CD4-positive, alpha-beta T cell treated with Interleukin-15 for 4 hours (primary cell): ENCODE results near the gene MGMT.

Experiments used
- DNase-seq: peaks from one replicate; pipeline ENCODE4 v3.0.0-alpha.2; 2020; ENCODE audit warnings: low spot score

The MGMT gene

DNA sequence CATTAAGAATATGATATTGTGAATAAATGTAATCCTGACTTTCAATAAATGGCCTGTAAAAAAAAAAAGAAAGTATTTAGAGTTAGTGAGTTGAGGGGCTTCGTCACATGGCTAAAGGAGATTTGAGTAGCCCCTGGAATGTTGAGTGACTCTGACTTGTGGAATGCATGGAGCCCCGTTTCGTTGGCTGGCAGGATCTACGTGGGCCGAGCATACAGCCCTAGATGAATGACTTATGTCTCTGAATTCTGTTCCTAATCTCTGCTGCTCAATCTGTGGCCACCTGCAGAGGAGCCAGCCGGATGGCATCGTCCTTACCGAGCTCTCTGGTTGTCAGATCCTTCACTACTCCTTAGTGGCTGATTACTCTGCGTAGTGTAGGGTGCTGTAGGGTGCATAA lies 155.7 kb downstream of the MGMT start:
- no peak for DNase-seq

DNA sequence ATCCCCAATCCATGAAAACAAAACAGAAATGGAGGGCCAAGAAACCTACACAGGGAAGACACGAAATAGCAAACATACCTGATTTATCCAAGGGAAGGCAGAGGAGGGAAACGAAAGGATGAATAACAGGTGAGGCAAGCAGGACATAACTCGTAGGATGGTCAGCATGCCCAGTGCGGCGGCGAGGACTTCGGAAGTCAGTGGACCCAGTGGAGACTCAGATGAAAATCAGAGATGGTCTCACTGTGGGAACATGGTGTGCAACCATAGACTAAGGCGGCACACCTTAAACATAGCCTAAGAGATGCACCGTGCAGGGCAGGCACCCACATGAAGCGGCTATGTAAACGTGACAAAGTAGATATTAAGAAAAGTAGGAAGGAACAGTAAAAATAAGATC lies 157.5 kb downstream of the MGMT start:
- no peak for DNase-seq

DNA sequence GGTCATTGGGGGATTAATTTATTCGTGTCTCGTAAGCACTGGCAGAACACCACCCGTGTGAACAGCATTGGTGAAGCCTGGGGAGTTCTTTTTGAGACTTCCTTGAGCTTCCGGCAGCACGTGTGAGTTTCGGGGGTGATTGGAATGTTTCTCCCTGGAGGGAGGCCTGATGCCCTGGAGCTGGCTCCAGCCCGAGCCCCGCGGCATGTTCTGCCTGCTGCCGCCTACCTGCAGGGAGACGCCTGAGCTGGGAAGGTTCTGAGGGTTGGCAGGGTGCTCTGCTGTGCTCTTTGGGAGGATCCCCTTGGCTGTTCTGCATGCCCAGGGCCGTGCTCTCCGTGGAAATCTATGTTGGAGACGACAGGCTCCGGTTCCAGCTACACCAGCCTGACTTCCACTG lies 159.3 kb downstream of the MGMT start:
- no peak for DNase-seq

DNA sequence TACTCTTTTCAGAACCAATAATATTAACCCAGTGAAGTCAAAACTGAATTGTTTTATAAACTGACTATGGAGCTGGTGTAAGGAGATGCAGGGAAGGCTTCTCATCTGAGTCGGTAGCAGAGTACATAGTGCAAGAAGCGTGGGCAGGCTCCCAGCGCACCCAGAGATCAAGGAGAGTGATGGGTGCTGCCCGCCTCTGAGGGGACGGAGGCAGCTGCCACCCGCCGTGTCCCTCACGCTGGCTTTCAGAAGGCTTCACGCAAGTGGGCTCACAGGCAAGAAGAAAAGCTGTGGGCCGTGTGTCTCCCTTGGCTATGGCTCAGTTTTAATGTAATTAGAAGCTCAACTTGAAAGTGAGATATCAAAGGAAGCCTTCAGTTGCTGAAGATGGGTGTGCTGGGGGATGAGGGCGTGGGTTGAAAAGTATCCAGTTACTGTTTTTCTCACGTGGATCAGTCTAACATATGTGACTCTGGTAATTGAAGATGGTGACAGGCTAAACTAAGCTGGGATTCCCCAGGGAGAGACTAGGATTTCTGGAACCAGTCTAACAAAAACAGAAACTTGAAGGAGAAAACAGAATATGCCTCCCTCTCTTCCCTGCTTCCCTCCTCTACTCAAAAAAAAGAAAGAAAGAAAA lies 159.9 kb downstream of the MGMT start:
- no peak for DNase-seq

DNA sequence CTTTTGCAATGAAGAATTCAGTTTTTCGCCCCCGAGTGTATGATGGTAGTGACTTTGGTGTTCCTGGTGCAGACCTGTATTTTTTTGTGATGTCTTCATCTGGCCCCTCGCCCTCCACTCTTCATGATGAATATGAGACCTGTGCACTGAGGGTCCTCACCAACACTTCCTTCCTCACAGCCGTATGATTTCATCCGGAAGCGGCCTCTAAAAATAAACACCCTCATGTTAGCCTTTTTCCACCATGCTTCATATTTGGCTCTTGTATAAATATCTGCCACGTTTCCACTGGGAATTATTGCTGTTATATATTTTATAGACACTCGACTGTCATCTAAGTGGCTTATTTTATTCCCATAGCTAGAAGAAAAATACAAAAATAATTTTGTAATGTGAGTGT lies 160.4 kb downstream of the MGMT start:
- no peak for DNase-seq

DNA sequence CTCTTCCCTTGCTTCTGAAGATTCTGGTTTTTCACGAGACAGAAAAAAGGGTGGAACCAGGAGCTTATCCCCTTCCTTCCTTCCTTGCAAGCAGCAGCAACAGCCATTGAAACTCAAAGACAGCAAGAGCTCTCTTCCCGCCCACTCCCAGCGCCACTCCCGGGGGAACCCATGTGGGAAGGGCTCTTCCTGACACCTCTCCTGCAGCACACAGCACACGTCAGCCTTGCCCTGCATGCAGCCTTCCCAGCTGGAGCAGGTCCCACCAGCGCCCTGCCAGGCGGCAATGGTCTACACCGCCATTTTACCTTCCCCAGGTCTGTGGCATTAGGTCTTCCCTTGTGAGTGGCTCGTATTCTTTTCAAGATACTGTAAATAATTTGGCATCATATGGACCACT lies 161.8 kb downstream of the MGMT start:
- DNase-seq = no peak

DNA sequence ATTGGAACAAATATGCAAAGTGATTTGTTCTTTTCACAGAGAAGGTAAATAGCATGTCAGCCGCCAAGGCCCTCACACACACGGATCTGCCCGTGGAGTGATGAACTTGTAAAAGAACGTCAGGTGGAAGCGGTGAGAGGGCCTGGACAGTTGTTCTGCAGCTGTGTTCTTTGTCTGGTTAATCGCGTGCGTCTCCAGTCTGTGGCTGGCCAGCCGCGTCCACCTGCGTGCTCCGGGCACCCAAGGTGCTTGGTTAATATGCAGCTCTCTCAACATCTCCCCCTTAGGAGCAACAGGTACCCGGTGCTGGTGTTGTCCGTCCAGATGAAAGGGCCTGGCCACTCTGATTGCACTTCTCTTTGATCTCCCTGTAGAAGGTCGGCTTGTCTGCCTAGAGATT lies 162.9 kb downstream of the MGMT start:
- no peak for DNase-seq

DNA sequence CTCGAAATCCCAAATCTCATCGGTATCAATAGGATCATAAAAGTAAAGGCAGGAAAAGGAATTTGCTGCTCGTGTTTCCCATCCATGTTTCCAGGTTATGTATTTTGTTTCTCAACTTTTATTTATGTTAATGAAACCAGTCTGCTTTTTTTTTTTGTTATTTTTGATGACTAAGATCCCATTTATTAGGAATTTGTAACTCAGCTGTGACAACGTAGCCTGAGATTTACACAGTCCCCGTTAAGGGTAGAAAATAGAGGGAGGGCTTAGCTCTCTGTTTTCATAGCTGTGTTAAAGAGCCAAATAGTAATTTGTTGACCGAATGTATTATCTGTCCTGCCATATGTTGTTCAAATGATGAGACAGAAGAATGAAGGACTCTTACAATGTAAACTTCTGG lies 164.0 kb downstream of the MGMT start:
- DNase-seq = no peak

DNA sequence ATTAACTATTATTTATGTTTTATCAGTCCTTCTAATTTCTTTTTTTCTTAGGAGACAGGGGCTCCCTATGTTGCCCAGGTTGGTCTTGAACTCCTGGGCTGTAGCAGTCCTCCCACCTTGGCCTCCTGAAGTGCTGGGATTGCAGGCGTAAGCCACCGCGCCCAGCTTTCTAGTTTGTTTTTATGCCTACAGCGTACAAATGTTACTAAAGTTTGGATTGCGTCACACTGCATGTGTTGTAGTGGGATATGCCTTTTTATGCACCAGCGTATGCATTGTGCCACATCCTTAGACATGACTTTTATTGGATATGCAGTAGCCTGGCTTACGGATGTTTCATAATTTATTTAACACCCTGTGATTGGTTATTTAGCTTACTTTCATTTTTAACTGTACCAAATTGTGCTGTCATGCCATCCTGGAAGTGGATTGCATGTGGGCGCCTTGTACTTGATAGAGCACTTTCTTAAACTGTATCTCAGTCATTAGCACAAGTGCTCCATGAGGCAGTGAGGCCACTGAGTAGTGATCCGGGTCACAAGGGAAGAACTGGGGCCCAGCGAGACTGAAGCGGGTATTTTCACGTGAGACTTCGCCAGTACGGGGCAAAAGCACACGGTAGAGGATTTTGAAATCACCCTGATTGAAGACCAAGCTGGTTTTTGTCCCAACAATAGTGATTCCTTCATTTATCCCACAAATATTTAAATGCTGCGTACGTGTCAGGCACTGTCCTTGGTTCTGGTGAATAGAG lies 165.0 kb downstream of the MGMT start:
- DNase-seq = no peak

DNA sequence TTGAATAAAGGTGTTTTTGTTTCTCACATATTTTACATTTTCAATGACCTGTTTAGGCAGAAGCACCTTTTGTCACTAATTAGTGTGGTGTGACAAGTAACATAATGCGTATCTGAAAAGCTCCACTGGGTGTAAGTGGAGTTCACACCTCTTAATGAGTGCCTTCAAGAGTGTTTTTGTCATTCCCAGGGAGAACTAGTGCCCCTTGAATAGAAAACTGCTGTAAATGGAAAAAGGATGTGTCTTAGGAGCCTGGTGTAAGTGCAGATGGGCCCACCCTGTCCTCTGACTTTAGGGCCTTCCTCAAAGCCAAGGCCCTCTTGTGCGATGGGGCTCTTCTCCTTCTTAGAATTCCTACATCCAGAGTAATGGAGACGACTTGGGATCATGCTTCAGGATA lies 170.0 kb downstream of the MGMT start:
- no peak for DNase-seq

DNA sequence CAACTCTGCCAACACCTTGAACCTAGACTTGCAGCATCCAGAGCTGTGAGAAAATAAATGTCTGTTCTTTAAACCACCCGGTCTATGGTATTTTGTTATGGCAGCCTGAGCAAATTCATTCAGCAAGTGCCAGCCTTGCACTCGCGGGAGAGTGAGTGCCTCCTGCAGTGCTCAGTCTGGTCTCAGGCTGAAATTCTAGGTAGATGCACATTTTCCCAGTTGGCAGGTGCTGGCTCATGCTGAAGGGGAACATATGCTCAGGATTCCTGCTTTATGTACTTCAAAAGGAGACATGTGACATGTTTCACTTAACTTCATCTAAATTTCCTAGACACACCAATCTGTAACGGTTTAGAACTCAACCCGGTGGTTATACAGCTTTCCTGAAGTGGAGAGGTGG lies 170.8 kb downstream of the MGMT start:
- DNase-seq = no peak

DNA sequence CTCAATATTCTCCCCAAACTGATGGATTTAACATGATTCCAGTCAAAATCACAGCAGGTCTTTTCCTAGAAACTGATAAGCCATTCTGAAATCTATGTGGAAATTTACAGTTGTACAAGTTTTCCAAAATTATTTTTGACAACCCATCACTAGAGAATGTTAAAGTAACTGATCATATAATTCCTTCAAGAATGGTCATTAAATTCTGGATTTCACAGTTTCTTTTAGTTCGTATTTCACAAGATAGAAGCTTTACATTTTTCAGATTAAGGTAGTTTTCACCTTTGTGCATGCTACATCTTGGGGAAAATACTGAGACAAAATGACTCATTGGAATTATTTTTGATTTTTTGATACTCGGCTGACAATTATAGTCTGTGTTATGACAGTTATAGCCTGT lies 174.3 kb downstream of the MGMT start:
- no peak for DNase-seq

DNA sequence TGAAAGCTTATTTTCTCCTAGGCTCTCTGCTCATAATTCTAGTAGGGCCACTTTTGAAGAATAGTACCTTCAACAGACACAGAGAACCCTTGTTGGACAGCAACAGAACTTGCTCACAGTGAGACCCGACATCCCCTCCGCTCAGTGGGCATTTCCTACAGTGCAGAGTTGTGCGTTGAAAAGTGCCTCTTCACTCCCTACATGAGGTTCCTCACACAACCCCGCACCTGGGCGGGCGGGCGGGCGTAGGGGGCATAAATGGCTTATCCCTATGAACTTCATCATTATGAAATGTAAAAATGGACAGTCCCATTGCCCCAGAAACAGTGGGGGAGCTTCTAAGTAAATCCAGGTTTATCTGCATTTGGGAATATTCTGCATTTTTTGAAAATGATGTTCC lies 174.9 kb downstream of the MGMT start:
- DNase-seq = no peak

DNA sequence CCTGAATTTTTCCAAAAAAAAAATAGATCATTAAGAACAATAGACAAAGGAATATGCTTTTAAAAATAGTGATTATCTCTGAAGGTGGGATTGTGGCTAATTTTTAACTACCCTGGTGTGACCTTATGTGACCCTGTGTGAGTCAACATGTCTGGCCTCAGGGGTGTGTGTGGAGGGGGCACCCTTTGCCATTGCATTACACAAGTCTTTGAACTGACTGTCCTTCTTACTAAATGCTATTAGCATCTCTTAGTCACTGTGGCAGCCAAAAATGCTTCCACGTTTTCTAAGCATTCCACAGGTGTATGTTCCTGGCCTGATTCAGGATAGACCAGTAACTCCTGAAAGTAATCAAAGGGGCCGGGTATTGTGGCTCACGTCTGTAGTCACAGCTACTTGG lies 175.4 kb downstream of the MGMT start:
- DNase-seq = no peak

DNA sequence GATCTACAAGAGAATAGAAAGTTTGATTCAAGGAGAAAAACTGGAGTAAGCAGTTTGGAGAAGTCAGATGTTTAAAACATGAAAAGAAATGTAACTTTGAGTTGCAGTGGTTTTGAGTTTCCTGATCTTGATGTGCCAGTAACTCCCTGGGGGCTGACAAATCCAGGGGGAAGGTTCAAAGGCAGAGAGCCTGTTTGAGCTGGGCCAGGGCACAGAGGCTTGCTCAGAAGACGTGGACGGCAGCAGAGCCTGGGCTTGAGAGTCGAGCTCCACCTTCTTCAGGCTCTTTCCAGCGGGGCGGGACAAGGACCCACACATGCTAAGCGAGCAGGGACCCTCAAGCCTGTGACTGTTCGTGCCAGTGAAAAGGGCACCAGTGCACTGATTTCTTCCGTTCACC lies 176.2 kb downstream of the MGMT start:
- DNase-seq = no peak

DNA sequence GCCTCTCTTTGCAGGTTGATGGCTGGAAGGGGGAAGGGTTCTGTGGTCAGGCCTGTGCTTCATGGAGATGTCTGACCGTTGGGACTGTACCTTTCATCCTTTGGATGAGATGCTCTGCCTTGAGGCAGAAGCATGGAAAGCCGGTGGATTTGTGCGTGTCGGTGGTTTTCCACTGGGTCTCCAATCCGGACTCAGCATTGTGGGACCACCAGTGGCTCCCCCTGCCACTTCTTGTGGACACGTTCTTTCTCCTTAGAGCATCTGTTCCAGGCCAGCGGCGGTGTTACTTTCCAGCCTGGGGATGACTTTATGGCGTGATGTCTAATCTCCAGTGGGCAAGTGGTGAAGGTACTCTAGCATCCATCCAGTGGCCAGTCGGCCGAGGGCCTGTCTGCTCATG lies 178.4 kb downstream of the MGMT start:
- DNase-seq = no peak

DNA sequence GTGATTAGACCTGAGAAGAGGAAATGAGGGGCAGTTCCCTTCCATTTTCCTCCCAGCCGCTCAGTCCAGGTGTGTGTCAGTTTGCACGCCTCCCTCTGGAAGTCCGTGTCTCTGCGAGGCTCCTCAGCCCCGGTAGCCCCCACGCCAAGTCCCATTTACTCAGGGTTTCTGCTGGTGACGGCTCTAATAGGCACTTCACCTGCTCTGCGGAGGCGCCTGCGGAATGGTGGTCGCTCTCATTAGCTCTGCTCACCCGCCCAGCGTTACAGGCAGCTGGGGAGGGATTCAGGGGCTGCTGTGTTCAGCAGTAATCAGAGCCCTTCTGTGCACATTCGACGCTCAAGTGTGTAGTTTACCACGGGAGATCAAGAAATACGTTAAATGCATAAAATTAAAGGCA lies 179.9 kb downstream of the MGMT start:
- no peak for DNase-seq

DNA sequence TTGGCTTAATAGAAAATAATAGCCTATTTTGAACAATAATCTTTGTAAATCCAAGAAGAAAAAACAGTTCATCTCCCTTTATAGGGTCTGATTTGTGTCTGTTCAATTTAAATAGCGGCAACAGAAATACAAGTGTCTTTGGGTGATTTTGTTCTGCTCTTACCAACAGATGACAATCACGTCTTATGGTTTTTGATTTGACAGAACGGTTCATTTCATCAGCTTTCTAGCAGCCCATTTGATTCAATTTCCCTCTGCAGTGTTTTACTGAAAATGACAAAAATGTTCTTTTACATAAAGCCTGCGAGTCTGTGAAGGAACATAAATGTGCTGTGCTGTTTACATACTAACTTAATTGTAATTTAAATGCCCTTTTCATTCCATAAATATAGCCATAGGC lies 180.5 kb downstream of the MGMT start:
- no peak for DNase-seq

DNA sequence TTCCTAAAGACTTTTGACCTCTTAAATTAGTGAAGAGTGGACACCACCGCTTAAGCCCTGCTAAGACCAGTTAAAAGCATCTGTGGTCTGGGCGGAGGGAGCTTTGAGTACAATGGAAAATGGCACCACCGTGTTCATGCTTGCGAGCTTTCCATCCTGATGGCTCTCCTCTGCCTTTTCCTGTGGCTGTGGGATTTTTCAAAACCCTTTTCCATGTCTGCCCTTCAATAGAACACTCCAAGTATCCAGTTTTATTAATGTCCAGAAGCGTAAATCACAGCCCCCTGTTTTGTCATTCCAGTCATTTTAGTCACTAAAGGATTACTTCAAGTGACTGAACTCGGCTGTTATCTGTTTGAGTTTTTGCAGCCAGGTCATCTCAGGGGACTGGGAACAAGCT lies 181.8 kb downstream of the MGMT start:
- no peak for DNase-seq

DNA sequence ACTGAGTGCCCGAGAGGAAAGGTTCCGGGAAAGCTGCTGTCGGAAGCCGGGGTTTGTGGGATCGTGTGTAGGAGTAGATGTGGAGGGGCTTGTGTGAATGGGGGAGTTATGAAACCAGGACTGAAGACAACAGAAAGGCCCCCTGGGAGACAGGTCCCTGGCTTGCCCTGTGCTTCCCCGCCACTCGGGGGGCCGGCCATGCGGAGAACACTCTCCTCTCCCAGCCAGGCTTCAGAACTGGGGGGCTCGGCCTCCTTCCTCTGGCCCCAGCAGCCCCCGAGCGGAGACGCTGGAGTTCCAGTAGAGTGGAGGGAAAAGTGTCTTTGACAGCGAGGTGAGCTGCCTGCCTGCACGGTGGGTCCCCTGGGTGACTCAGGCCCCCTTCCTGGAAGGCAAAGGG lies 185.0 kb downstream of the MGMT start:
- no peak for DNase-seq

DNA sequence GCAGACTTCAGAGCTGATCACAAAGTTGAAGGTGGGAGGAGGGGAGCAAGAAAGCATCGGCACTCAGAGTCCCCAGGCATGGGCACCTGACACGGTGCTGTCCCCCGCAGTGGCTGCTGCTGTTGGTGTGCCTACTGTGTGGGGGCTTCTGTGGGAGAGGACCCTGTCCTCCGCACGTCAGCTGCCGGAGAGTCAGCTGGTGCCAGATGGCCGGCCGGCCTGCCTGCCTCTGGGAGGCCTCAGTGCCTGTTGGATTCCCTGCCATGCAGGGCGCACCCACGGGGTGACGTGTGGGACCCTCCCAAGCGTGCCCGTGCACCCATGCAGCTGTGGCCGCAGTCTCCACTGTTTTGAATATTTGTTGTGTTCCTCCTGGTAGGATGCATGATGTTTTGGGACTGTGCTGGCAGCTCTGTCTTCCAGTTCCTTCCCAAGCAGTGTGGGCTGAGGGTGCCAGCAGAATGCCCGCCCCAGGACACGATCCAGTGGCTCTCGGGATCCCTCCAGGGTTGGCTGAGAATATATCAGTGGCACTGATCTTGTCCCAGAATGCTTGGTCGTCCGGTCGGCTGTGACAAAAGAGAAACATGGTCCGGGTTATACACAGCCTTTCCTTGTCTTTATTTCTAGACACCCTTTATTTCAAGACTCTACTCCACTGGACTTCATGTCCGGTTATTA lies 185.6 kb downstream of the MGMT start:
- DNase-seq = no peak

DNA sequence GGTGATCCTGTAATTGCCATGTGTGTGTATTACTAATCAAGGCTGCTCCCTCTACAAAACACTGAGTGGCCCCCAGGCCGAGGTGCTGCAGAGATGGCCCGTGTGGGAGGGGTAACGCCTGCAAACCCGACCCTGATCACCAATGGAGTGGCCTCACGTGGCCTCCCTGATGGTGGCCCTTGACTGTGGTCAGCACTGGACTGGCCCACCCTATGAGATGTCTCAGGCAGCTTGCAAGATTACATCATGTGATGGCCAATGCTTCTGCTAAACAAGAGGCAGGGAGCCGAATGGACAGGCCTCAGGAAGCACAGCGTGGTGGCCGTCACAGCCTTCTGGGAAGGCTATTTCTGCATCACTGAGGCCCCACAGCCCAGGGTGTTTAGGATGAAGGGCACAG lies 186.4 kb downstream of the MGMT start:
- DNase-seq = no peak

DNA sequence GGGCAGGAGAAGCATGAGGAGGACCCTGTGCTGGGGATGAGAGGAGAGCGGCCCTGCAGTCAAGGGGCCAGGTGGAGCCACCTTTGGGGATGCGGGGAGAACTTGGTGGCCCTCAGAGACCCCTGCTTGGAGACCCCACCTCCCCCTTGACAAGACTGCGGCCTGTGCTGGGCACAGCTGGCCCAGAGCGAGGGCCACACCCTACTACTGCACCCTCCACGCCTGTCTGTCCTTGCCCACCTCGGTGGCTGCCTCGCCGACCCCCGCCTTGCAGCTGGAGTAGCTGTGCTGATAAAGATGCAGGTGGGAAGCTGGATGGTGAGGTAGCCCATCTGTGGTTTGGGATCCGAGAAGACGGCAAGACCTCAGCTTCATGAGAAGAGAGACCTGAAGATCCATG lies 186.8 kb downstream of the MGMT start:
- DNase-seq = no peak

DNA sequence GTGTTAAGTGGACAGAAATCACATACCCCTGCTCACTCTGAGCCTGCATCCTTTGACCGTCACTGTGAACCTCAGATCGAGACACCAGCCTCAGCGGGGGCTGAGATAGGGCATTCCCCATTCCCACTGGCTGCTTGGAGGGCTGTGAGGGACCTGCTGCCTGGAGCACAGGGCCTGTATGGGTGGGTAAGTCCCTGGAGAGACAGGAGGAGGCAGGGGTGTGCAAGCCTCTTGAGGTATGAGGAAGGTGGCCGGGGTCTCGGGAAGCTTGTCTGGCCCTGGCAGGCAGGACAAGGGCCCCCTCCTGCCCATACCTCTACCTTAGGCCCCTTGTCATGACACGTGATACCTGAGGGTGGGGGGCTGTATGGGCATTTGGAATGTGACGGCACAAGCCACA lies 187.4 kb downstream of the MGMT start:
- no peak for DNase-seq
